HepG2 (cell line): ENCODE data around the gene MARCHF2. TPM values are rescaled to one million over a fixed set of nuclear protein-coding genes. Genes with fewer than 3 reads are reported as not detected.

Experiments
- IKZF1 ChIP-seq: fragments of 450-650 bp; IDR thresholded peaks from 2 replicates; pipeline ENCODE4 v1.7.1; 2016
- KLF6 ChIP-seq: IDR thresholded peaks from 2 replicates; pipeline ENCODE4 v1.8.0; 2016; ENCODE audit warnings: missing biosample characterization, missing genetic modification reagents
- PHF20 ChIP-seq: sonication (generic); formaldehyde crosslinking; IDR thresholded peaks from 2 replicates; pipeline ENCODE4 v1.5.0; 2020; ENCODE audit warnings: mild to moderate bottlenecking, missing genetic modification reagents
- ZMYM3 ChIP-seq: sonication (generic); formaldehyde crosslinking; IDR thresholded peaks from 2 replicates; pipeline ENCODE4 v1.5.1; 2020; ENCODE audit warnings: mild to moderate bottlenecking, missing genetic modification reagents
- ZNF230 ChIP-seq: sonication (generic); formaldehyde crosslinking; IDR thresholded peaks from 2 replicates; pipeline ENCODE4 v1.4.0; 2020; ENCODE audit warnings: mild to moderate bottlenecking, missing genetic modification reagents
- ZNF484 ChIP-seq: sonication (generic); formaldehyde crosslinking; IDR thresholded peaks from 2 replicates; pipeline ENCODE4 v1.5.1; 2020; ENCODE audit warnings: mild to moderate bottlenecking, low read depth, missing genetic modification reagents, borderline replicate concordance
- ZNF556 ChIP-seq: sonication (generic); formaldehyde crosslinking; IDR thresholded peaks from 2 replicates; pipeline ENCODE4 v1.4.0; 2020; ENCODE audit warnings: mild to moderate bottlenecking, missing genetic modification reagents, borderline replicate concordance
- ZNF746 ChIP-seq: sonication (generic); formaldehyde crosslinking; IDR thresholded peaks from 2 replicates; pipeline ENCODE4 v1.8.0; 2022; ENCODE audit warnings: mild to moderate bottlenecking, missing genetic modification reagents
- ZNF766 ChIP-seq: sonication (generic); formaldehyde crosslinking; IDR thresholded peaks from 2 replicates; pipeline ENCODE4 v1.5.0; 2020; ENCODE audit warnings: missing genetic modification reagents, borderline replicate concordance
- polyA plus RNA-seq, 8 experiments: library from polyadenylated mRNA; depleted of rRNA in 3 of 8; stranded (reverse) in 7 of 8; unstranded in 1 of 8; fragments of >200 nt; fragmentation: Illumina TruSeq in 4 of 8; extraction: Trizol in 4 of 8; gene quantifications; 2 replicates each; pipeline versions ENCODE4 v1.2.1 to v1.2.3, GENCODE V29; 2011 to 2016; ENCODE audit warnings: low read depth in 4 of 8, missing spikeins in 1 of 8, mixed read lengths in 1 of 8; ENCODE audit not compliant: insufficient read depth in 1 of 8
- total RNA-seq, 5 experiments: library from RNA; depleted of rRNA; stranded (reverse); fragments of >200 nt; fragmentation: Illumina TruSeq; extraction: Trizol; gene quantifications; 2 replicates each; pipeline ENCODE4 v1.2.3, GENCODE V29; 2016; ENCODE audit warnings: low read depth in 1 of 5
- TF ChIP-seq, protein P1 (sequence below): conservative IDR thresholded peaks from 2 replicates; pipeline ENCODE4 v1.6.1; 2018; ENCODE audit warnings: missing genetic modification reagents
- TF ChIP-seq, protein P2 (sequence below): sonication (generic); formaldehyde crosslinking; IDR thresholded peaks from 2 replicates; pipeline ENCODE4 v1.4.0; 2020; ENCODE audit warnings: missing genetic modification reagents
- TF ChIP-seq, protein P3 (sequence below): sonication (generic); formaldehyde crosslinking; IDR thresholded peaks from 2 replicates; pipeline ENCODE4 v1.9.0; 2021; ENCODE audit warnings: mild to moderate bottlenecking, missing genetic modification reagents

The MARCHF2 gene
- total and polyA plus RNA-seq, 2 of the 13 experiments (the other 11 are each of a cell fraction or from before 2014, with no cell fraction given): 12.7 to 13.0 TPM

DNA sequence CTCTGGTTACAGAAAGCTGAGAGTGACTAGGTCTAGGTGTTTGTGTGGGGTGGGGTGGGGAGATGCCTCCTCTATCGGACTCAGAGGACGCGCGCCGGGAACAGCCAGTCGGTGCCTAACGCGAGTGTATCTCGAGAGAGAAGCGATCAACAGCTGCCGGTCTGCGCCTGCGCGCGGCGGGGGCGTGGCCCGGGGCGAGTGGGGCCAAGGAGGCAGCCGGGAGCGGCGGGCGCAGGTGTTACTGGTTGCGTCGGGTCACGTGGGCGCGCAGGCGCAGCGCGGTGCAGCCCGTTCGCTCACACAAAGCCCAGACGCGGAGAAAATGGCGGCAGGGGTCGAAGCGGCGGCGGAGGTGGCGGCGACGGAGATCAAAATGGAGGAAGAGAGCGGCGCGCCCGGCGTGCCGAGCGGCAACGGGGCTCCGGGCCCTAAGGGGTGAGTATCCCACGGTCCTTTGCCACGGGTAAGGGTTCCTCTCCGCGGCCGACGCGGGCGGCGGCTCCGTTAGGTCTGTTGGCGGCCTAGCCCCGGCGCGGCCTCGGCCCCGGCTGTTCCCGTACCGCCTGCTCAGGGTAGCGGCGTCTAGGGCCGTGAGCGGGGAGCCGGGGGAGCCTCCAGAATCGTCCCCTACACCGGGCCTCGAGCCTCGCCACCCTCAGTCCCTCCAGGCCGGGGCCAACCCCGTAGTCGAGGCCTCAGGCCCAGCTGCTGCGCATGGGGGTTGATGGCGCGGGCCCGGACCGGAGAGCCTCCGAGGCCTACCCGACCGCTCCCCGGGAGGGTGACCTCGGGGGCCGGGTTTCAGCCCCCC lies 31.8 kb downstream of the MARCHF2 start, which contains the start of gene HNRNPM (continued):
- TF ChIP-seq, protein P1, sequence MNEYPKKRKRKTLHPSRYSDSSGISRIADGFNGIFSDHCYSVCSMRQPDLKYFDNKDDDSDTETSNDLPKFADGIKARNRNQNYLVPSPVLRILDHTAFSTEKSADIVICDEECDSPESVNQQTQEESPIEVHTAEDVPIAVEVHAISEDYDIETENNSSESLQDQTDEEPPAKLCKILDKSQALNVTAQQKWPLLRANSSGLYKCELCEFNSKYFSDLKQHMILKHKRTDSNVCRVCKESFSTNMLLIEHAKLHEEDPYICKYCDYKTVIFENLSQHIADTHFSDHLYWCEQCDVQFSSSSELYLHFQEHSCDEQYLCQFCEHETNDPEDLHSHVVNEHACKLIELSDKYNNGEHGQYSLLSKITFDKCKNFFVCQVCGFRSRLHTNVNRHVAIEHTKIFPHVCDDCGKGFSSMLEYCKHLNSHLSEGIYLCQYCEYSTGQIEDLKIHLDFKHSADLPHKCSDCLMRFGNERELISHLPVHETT (CRISPR knock-in tag): peak; percentile 20; the same call in 1 of the 2 replicates
- TF ChIP-seq ZNF230 (CRISPR knock-in tag): no peak; the same call in 1 of the 2 replicates
- no peak for TF ChIP-seq KLF6
- no peak for TF ChIP-seq IKZF1
- peak; percentile 69 for TF ChIP-seq PHF20 (CRISPR knock-in tag)
- TF ChIP-seq, protein P2, sequence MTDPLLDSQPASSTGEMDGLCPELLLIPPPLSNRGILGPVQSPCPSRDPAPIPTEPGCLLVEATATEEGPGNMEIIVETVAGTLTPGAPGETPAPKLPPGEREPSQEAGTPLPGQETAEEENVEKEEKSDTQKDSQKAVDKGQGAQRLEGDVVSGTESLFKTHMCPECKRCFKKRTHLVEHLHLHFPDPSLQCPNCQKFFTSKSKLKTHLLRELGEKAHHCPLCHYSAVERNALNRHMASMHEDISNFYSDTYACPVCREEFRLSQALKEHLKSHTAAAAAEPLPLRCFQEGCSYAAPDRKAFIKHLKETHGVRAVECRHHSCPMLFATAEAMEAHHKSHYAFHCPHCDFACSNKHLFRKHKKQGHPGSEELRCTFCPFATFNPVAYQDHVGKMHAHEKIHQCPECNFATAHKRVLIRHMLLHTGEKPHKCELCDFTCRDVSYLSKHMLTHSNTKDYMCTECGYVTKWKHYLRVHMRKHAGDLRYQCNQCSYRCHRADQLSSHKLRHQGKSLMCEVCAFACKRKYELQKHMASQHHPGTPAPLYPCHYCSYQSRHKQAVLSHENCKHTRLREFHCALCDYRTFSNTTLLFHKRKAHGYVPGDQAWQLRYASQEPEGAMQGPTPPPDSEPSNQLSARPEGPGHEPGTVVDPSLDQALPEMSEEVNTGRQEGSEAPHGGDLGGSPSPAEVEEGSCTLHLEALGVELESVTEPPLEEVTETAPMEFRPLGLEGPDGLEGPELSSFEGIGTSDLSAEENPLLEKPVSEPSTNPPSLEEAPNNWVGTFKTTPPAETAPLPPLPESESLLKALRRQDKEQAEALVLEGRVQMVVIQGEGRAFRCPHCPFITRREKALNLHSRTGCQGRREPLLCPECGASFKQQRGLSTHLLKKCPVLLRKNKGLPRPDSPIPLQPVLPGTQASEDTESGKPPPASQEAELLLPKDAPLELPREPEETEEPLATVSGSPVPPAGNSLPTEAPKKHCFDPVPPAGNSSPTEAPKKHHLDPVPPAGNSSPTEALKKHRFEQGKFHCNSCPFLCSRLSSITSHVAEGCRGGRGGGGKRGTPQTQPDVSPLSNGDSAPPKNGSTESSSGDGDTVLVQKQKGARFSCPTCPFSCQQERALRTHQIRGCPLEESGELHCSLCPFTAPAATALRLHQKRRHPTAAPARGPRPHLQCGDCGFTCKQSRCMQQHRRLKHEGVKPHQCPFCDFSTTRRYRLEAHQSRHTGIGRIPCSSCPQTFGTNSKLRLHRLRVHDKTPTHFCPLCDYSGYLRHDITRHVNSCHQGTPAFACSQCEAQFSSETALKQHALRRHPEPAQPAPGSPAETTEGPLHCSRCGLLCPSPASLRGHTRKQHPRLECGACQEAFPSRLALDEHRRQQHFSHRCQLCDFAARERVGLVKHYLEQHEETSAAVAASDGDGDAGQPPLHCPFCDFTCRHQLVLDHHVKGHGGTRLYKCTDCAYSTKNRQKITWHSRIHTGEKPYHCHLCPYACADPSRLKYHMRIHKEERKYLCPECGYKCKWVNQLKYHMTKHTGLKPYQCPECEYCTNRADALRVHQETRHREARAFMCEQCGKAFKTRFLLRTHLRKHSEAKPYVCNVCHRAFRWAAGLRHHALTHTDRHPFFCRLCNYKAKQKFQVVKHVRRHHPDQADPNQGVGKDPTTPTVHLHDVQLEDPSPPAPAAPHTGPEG: 0 out of 2 replicates have a peak, but pooled peaks have one; percentile 35
- no peak for TF ChIP-seq ZNF484
- TF ChIP-seq, protein P3, sequence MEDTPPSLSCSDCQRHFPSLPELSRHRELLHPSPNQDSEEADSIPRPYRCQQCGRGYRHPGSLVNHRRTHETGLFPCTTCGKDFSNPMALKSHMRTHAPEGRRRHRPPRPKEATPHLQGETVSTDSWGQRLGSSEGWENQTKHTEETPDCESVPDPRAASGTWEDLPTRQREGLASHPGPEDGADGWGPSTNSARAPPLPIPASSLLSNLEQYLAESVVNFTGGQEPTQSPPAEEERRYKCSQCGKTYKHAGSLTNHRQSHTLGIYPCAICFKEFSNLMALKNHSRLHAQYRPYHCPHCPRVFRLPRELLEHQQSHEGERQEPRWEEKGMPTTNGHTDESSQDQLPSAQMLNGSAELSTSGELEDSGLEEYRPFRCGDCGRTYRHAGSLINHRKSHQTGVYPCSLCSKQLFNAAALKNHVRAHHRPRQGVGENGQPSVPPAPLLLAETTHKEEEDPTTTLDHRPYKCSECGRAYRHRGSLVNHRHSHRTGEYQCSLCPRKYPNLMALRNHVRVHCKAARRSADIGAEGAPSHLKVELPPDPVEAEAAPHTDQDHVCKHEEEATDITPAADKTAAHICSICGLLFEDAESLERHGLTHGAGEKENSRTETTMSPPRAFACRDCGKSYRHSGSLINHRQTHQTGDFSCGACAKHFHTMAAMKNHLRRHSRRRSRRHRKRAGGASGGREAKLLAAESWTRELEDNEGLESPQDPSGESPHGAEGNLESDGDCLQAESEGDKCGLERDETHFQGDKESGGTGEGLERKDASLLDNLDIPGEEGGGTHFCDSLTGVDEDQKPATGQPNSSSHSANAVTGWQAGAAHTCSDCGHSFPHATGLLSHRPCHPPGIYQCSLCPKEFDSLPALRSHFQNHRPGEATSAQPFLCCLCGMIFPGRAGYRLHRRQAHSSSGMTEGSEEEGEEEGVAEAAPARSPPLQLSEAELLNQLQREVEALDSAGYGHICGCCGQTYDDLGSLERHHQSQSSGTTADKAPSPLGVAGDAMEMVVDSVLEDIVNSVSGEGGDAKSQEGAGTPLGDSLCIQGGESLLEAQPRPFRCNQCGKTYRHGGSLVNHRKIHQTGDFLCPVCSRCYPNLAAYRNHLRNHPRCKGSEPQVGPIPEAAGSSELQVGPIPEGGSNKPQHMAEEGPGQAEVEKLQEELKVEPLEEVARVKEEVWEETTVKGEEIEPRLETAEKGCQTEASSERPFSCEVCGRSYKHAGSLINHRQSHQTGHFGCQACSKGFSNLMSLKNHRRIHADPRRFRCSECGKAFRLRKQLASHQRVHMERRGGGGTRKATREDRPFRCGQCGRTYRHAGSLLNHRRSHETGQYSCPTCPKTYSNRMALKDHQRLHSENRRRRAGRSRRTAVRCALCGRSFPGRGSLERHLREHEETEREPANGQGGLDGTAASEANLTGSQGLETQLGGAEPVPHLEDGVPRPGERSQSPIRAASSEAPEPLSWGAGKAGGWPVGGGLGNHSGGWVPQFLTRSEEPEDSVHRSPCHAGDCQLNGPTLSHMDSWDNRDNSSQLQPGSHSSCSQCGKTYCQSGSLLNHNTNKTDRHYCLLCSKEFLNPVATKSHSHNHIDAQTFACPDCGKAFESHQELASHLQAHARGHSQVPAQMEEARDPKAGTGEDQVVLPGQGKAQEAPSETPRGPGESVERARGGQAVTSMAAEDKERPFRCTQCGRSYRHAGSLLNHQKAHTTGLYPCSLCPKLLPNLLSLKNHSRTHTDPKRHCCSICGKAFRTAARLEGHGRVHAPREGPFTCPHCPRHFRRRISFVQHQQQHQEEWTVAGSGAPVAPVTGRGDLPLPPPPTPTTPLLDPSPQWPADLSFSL (CRISPR knock-in tag): no peak
- no peak for TF ChIP-seq ZMYM3 (CRISPR knock-in tag)
- peak; percentile 76; the same call in 1 of the 2 replicates for TF ChIP-seq ZNF766 (CRISPR knock-in tag)
- TF ChIP-seq ZNF556 (CRISPR knock-in tag): no peak; the same call in 1 of the 2 replicates
- peak; percentile 50; the same call in 1 of the 2 replicates for TF ChIP-seq ZNF746
